ENCODE measurements around the gene TMF1.

Gene TMF1

GRCh38 chr3:69081583-69082262 is 29.6 kb upstream of the TMF1 start:
- DNase-seq (ENCODE audit: low read depth): peak; percentile 86

- peak; percentile 90 for DNase-seq (ENCODE audit: low read depth)
These were observed 28.2 kb upstream of the TMF1 start, which contains the start of gene UBA3 for GRCh38 chr3:69080233-69080920. TSS of gene UBA3 (minus strand) at chr3:69080365. CDS start at chr3:69080353, 12 bp downstream.

GRCh38 chr3:69079269-69080159 is 27.4 kb upstream of the TMF1 start:
- DNase-seq (ENCODE audit: low read depth): peak; percentile 9

GRCh38 chr3:69072928-69073327 is 20.8 kb upstream of the TMF1 start:
- no peak for DNase-seq (ENCODE audit: low read depth)

- no peak for DNase-seq (ENCODE audit: low read depth)
These were observed 14.0 kb upstream of the TMF1 start for GRCh38 chr3:69066121-69066520.

- peak; percentile 16 for DNase-seq (ENCODE audit: low read depth)
These were observed 13.3 kb upstream of the TMF1 start for GRCh38 chr3:69065318-69065964.

- no peak for DNase-seq (ENCODE audit: low read depth)
These were observed 11.5 kb upstream of the TMF1 start for GRCh38 chr3:69063636-69064035.

GRCh38 chr3:69059688-69060087 is 7.6 kb upstream of the TMF1 start:
- DNase-seq (ENCODE audit: low read depth): no peak

- no peak for DNase-seq (ENCODE audit: low read depth)
These were observed 6.8 kb upstream of the TMF1 start for GRCh38 chr3:69058947-69059224.

- no peak for DNase-seq (ENCODE audit: low read depth)
These were observed 6.2 kb upstream of the TMF1 start for GRCh38 chr3:69058180-69058946.

- DNase-seq (ENCODE audit: low read depth): no peak
These were observed 352 bp upstream of the TMF1 start for GRCh38 chr3:69052472-69052898.

- no peak for DNase-seq (ENCODE audit: low read depth)
These were observed 3.1 kb downstream of the TMF1 start for GRCh38 chr3:69048990-69049389.

- no peak for DNase-seq (ENCODE audit: low read depth)
These were observed 7.5 kb downstream of the TMF1 start for GRCh38 chr3:69044608-69045007.

GRCh38 chr3:69033470-69033869 is 18.7 kb downstream of the TMF1 start:
- peak; percentile 94 for DNase-seq (ENCODE audit: low read depth)

GRCh38 chr3:69032737-69033136 is 19.4 kb downstream of the TMF1 start:
- no peak for DNase-seq (ENCODE audit: low read depth)

- DNase-seq (ENCODE audit: low read depth): peak; percentile 86
These were observed 20.0 kb downstream of the TMF1 start for GRCh38 chr3:69032142-69032541.

- peak; percentile 72 for DNase-seq (ENCODE audit: low read depth)
These were observed 20.5 kb downstream of the TMF1 start for GRCh38 chr3:69031635-69032034.

- DNase-seq (ENCODE audit: low read depth): no peak
These were observed 31.3 kb downstream of the TMF1 start for GRCh38 chr3:69020857-69021256.

- DNase-seq (ENCODE audit: low read depth): no peak
These were observed 31.7 kb downstream of the TMF1 start for GRCh38 chr3:69020424-69020823.

GRCh38 chr3:69016901-69017300 is 35.2 kb downstream of the TMF1 start:
- no peak for DNase-seq (ENCODE audit: low read depth)

- no peak for DNase-seq (ENCODE audit: low read depth)
These were observed 36.0 kb downstream of the TMF1 start for GRCh38 chr3:69016102-69016501.

All from iris pigment epithelial cell (primary cell).